HG03469 (cell line): Measurements from ENCODE around the gene CLDN20.
A peak's percentile ranks its signal among the peaks of the same experiment; 100 is the strongest.
"Not testable (repeated sequence)": the region's sequence is repeated elsewhere in the genome, so short reads cannot be mapped to it uniquely, and the experiment has no call there.

Experiments
- ATAC-seq: cut with Tn5 transposase; IDR thresholded peaks from one replicate; pipeline ENCODE4 v1.9.1; 2021; ENCODE audit warnings: mild to moderate bottlenecking, moderate library complexity, moderate number of reproducible peaks; ENCODE audit not compliant: unreplicated experiment

CLDN20 gene

DNA sequence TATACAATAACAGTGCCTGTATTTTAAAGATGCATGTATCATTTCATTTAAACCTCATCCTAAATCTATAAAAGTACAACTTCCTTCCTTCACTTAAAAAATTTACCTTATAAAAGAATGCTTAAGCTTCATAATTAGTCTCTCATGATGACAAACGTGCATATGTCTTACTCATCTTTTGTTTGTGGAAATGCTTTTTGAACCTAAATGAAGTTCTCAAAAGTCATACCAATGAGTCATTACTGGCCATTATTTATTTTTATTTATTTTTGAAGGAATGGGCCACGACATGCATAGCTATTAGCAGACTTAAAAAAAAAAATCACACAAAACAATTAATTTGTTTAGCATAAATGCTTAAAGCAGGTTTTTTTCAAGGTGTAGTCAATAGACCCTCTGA, 46.8 kb downstream of the CLDN20 start:
- ATAC-seq, result no peak

DNA sequence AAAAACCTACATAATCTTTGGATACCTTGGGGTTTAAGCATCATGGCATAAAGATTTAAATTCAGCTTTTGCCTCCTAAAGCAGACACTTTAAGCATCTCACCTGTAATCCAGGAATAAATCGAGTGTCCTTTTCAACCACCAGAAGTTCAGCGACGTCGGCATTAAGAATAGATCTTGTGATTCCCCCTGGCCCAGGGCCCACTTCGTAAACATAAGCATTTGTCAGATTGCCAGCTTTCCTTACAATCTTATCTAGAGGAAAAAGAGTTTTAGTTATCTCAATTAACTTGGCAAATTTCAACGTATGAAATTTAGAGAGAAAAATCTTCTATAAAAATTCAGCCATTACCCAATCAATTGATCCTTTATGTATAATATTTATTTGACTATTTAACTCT, 47.3 kb downstream of the CLDN20 start:
- ATAC-seq, result no peak

DNA sequence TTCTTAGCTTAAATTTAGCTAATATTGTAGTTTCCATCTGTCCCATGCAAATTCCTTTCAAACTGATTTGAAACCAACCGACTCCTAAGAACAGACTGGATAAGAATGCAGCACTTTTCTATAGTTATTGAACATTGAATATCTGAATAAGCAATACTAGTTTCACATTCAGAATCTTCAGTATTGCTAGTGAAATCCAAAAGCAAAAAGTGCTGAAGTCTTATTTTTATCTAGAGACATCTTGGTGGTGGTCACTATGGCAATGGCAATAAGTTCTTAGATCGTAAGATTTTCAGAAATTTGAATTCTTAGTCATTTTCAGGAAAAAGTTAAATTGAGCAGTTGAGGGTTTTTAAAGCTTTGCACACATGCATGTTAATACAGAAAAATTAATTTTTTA, 47.8 kb downstream of the CLDN20 start:
- no peak for ATAC-seq

DNA sequence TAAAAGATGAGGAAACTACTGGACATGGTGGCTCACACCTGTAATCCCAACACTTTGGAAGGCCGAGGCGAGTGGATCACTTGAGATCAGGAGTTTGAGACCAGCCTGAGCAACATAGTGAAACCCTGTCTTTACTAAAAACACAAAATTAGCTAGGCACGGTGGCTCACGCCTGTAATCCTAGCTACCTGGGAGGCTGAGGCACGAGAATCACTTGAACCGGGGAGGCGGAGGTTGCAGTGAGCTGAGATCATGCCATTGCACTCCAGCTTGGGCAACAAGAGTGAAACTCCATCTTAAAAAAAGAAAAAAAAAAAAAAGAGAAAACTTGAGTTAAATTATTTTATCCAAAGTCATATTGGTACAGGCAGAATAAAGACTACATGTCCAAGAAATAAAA, 49.1 kb downstream of the CLDN20 start:
- ATAC-seq, result not testable (repeated sequence)

DNA sequence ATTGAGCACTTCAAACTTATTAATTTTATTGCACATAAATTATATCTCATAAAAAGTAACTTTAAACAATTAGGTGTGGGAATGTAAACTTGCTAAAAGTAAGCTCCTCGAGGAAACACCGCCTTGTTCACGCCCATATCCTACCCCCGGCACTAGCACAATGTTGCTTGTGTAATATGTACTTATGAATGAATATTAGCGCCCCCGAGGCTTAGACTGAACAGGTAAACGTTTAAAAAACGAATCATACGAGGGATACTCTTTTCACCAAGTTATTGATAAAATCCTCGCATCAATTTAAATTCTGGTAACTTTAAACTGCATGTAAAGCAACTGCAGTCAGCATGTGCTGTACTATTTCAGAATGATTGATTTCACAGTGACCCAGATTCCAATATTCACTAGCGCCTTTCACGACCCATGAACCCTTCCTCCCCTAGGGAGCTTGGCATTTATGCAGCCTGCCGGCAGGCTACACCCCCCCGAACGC, 49.8 kb downstream of the CLDN20 start:
- ATAC-seq, result peak; percentile 0

DNA sequence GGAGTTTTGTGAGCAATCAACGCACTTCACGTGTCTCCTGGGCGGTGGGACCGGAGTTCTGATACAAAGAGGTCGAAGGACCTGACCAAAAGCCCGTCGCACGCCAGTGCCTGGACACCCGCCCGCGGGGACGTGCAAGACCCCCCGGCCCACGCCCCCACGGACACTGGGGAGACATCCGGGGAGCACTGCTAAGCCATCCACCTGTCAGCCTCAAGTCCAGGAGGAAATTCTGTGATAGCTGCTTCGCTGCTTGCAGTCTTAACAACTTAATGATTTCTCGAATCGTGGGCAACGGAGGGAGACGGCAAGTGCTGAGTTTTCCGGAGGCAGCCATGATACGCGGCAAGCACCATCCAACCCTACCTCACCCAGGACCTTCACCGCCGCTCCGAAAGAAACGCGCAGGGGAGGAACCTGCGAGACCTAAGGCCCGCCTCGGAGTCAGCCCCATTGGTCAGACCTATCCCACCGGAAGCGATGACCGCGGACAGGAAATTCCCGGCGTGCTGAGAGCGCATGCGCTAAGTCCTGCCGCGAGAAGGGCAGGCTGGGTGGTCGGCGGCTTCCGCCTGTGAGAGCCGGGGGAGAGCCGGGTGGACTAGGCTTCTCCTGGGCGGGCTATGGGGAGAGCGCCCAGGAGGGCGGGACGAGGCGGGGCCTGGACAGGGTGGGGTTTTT, 50.4 kb downstream of the CLDN20 start, which contains the start of gene TFB1M:
Gene TFB1M, minus strand, starts transcription at position 393 of the 681 bp plus-strand sequence. Its CDS starts 56 bp downstream, at position 337.
- ATAC-seq, result peak; percentile 89

DNA sequence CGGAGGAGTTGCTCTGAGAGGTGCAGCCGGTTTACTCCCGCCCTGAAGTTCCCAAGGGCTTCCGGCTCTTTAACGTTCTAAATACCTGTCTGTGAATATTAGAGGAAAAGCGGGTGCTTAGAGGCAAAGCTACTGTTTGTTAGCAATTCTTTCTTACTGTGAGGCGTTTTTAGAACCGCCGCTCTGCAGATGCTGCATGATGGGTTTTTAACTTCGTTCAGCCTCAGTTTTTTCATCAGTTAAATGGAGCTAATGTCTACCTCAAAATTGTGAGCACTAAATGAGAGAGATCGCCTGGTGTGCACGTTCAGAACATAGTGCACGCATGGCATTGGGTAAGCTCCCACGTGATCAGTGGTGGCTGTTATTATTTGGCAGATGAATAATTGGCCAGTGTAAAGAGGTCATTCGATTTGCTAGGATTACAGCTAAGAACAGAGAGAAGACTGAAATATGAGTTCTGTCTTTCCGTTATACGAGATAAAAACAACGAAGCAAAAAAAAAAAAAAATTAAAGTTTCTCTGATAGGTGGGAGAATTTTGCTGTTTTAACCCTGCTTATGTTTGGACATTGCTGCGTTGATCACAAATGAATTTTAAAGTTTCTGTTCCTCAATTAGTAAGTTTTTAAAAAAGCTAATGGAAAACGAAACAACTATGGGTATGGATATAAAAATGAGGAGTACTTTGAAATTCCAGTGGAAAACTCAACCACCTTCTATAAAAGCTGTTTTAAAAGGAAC, 51.1 kb downstream of the CLDN20 start:
- peak; percentile 42 for ATAC-seq

DNA sequence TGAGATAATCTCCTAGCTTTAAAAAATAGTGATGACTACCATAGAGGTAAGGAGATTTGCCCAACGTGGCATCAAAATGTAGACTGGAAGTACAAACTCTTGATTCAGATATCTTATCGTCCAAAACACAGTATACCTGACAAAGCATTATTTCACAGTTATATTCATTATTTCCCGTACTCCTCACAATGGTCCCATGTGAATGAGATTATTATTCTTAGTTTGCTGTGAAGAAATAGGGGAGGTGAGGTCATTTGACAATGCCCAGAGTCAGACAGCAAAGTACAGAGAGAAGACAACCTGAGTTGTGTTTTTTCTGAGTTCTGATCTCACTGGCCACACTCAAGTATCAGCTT, 51.7 kb downstream of the CLDN20 start:
- no peak for ATAC-seq

DNA sequence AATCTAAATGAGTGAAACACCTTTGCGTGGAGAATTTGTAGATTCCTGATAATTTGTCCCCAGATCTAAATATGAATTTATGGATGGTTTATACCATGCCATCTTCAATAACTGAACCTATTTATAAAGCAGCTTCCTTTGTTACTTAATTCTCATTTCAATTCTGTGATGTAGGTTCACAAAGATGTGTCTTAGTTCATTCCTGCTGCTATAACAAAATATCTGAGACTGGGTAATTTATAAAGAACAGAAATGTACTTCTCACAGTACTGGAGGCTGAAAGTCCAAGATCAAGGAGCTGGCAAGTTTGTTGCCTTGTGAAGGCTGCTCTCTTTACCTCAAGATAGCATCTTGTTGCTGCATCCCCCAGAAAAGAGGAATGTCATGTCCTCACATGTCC, 52.6 kb downstream of the CLDN20 start:
- ATAC-seq, result no peak

DNA sequence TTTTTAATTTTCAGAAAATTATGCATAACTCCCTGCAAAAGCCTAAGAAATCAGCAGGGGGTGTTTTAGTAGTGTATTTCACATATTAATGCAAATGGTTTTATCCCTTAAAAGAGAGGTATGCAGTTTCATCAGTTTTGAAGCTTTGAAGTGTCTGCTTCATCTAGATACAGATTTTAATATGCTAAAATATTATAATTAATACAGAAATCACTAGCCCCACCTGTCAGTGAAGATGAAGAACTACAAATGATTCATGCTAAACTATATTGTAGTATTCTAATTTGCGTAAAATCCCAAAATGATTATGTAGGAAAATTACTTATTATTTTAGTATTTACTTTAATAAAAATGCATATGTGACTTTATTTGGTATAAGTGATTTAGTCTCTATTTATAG, 53.4 kb downstream of the CLDN20 start:
- ATAC-seq, result no peak

DNA sequence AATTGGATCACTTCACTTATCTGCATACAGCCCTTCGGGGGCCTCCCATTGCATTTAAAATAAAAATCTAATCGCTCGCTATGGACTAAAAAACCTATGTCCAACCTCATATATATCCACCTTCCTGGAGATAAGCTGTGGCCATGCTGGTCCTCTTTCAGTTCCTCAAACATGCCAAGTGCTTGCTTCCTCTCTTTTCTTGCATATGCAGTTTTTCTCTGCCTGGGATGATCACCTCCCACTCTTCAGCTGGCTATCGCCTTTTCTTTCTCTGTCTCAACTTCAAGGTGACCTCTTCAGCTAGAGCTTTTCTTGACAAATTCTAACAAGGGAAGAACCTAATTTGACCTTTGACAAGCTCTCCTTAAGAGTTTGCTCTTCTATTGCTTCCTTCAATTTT, 56.1 kb downstream of the CLDN20 start:
- ATAC-seq, result no peak

DNA sequence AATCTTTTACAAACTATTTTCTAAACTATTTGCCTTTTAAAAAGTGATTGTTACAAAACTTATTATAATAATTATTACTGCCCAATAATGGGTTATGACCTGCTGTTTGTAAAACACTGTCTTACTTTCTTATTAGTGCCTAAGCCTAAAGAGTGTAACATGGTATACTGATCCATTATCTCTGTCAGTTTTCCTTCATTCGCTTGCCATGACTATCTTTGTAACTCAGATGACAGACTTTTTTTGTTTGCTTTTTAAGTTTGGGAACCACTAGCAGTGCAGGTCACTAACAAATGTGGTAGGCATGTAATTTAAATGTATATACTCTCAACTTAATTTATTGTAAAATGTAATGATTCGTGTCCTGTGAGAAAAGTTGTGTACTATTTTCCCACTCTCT, 60.4 kb downstream of the CLDN20 start:
- no peak for ATAC-seq

DNA sequence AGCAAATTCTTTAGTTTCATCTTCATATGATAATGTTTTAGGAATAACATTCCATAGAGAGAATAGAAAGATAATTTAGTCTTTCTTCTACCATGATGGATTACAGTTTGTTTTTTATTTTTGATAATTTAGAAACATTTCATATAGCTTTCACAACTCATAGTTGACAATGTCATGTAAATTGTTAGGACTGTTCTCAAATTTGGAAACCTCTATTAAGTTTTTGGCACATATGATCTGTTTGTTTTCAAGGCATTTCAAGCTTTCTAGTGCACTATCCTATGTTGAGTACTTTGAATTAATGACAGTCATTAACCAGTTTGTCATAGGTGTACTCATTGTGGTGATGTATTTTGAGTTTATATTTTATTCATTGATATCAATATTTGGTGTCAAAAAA, 61.2 kb downstream of the CLDN20 start:
- ATAC-seq, result no peak

DNA sequence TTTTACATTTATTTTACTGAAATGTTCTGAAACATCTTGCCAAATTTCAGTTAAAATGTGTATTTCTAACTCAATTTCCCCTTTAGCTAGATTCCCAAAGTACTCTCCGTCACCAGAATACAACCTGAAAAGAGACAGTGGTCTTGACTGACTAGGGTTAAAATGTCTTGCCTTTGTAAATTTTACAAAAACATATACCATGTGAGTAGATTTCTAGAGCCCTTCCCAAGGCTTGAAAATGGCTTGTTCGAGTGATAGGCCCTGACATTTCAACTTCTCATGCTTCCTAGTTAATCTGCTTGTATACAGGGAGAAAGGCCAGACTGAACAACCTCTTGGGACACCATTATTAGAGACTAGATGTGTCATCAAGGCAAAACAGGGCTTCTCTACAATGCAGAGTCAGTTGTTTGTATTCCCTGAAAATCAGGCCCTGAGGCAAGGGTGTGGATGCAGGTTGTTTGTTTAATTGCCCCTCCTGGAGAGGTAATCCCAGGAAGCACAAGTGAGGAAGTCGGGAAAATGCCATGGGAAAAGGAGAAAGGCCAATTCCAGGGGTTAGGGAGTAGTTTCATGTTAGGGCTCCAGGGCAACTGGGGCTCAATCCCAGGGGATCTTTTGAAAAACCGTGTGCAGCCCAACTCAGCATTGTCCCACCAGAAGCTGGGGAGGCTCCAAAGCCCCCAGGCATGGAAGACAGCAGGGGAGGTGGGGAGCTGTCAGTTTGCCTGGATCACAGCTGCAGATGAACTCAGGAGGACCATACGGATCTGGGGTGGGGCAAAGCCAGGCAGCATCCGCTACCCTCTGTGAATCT, 62.1 kb downstream of the CLDN20 start:
- ATAC-seq, result no peak
